GM12878 (cell line): Measurements from ENCODE around the gene NDST3. TPM values are rescaled to one million over a fixed set of nuclear protein-coding genes. Genes with fewer than 3 reads are reported as not detected.

Source experiments
- ATAC-seq: fragments of 200-7000 bp; cut with Tn5 transposase; 3 replicates; pipeline ENCODE4 v1.9.1; 2020; ENCODE audit warnings: mild to moderate bottlenecking, moderate library complexity
- BruUV-seq: library from RNA; stranded (reverse); fragments of 400-500 nt; replicated peaks from 2 replicates; lab custom pipeline; 2021; lab: Mats Ljungman, UMichigan
- CTCF ChIA-PET: fragments of 300-600 bp; sonication (Branson Sonifier 250); formaldehyde crosslinking; extraction: SDS; loops from one replicate; lab custom pipeline; 2021; ENCODE audit warnings: inconsistent platforms; lab: Yijun Ruan, JAX
- POLR2A ChIA-PET: fragments of 350-600 bp; formaldehyde crosslinking; extraction: SDS; loops from one replicate; lab custom pipeline; 2021; ENCODE audit warnings: inconsistent platforms; lab: Charles Lee
- RAD21 ChIA-PET: fragments of 300-600 bp; sonication (Branson Sonifier 250); formaldehyde crosslinking; loops from one replicate; lab custom pipeline; 2023; ENCODE audit warnings: antibody characterized with exemption; ENCODE audit not compliant: unreplicated experiment; lab: Charles Lee
- SMC1A ChIA-PET: fragments of 300-600 bp; sonication (Branson Sonifier 250); formaldehyde crosslinking; loops from one replicate; lab custom pipeline; 2023; ENCODE audit not compliant: unreplicated experiment, uncharacterized antibody; lab: Charles Lee
- DNase-seq: peaks from one replicate; pipeline ENCODE4 v3.0.0-alpha.2; 2011; ENCODE audit warnings: low read depth, low spot score
- FAIRE-seq: peaks from 3 replicates; lab custom pipeline; 2011; peaks lifted over from hg19 to GRCh38; lab: Jason Lieb, UNC
- H2AFZ ChIP-seq: 2 replicates; pipeline ENCODE4 v1.6.0; 2011; ENCODE audit warnings: low read depth, low read length, control low read depth; ENCODE audit not compliant: control insufficient read depth
- H3K27ac ChIP-seq: 2 replicates; pipeline ENCODE4 v1.5.1; 2011; ENCODE audit warnings: control low read depth; ENCODE audit not compliant: control insufficient read depth, insufficient read depth
- H3K27me3 ChIP-seq, 2 experiments: replicated peaks in 1 of 2; 2 replicates each; pipeline versions ENCODE4 v1.6.0 to v1.6.1; 2011; ENCODE audit warnings: low read length in 1 of 2; ENCODE audit not compliant: control insufficient read depth in 2 of 2, insufficient read depth in 2 of 2
- H3K36me3 ChIP-seq, 2 experiments: 2 replicates each; pipeline ENCODE4 v1.5.1; 2011; ENCODE audit warnings: low read length in 1 of 2; ENCODE audit not compliant: control insufficient read depth in 2 of 2, insufficient read depth in 2 of 2
- H3K4me1 ChIP-seq: 2 replicates; pipeline ENCODE4 v1.6.1; 2011; ENCODE audit warnings: mild to moderate bottlenecking, low read length, moderate library complexity, mixed read lengths; ENCODE audit not compliant: control insufficient read depth, insufficient read depth
- H3K4me2 ChIP-seq: 2 replicates; pipeline ENCODE4 v1.6.0; 2011; ENCODE audit warnings: control low read depth; ENCODE audit not compliant: control insufficient read depth, insufficient read depth
- H3K4me3 ChIP-seq: fragments of 200-600 bp; sonication (generic); 2 replicates; pipeline ENCODE4 v1.5.1; 2016
- H3K79me2 ChIP-seq: 2 replicates; pipeline ENCODE4 v1.6.0; 2011; ENCODE audit warnings: low read length; ENCODE audit not compliant: control insufficient read depth, insufficient read depth
- H3K9ac ChIP-seq: 2 replicates; pipeline ENCODE4 v1.8.0; 2011; ENCODE audit warnings: low read length, control low read depth, mixed read lengths; ENCODE audit not compliant: control insufficient read depth, insufficient read depth
- H3K9me3 ChIP-seq: replicated peaks from 3 replicates; pipeline ENCODE4 v1.5.1; 2011; ENCODE audit warnings: mild to moderate bottlenecking, low read length; ENCODE audit not compliant: control insufficient read depth, insufficient read depth
- H4K20me1 ChIP-seq: 2 replicates; pipeline ENCODE4 v1.6.0; 2011; ENCODE audit not compliant: control insufficient read depth, insufficient read depth
- CBFB ChIP-seq: IDR thresholded peaks from 2 replicates; pipeline ENCODE4 v1.6.1; 2016; ENCODE audit warnings: antibody characterized with exemption, low read depth
- CREB1 ChIP-seq: IDR thresholded peaks from 2 replicates; pipeline ENCODE4 v1.6.1; 2012; ENCODE audit warnings: low read depth, mild to moderate bottlenecking, inconsistent platforms
- ETV6 ChIP-seq, 2 experiments: fragments of 450-650 bp in 1 of 2; IDR thresholded peaks in 1 of 2; conservative IDR thresholded peaks in 1 of 2; 2 replicates each; pipeline ENCODE4 v1.6.1; 2014; ENCODE audit warnings: antibody characterized with exemption in 1 of 2, borderline replicate concordance in 1 of 2, low read depth in 1 of 2, mild to moderate bottlenecking in 1 of 2, moderate library complexity in 1 of 2
- FOXK2 ChIP-seq: fragments of 450-650 bp; IDR thresholded peaks from 2 replicates; pipeline ENCODE4 v1.6.1; 2017; ENCODE audit warnings: mild to moderate bottlenecking, moderate library complexity
- KDM1A ChIP-seq: fragments of 200-600 bp; sonication (generic); IDR thresholded peaks from 2 replicates; pipeline ENCODE4 v1.6.1; 2016; ENCODE audit warnings: borderline replicate concordance
- USF2 ChIP-seq: IDR thresholded peaks from 2 replicates; pipeline ENCODE4 v1.6.1; 2011; ENCODE audit warnings: low read depth, low read length, improper control_type of control experiment, borderline replicate concordance
- WRNIP1 ChIP-seq: IDR thresholded peaks from 2 replicates; pipeline ENCODE4 v1.6.1; 2011; ENCODE audit warnings: low read depth, low read length, improper control_type of control experiment, borderline replicate concordance
- ZBTB11 ChIP-seq: fragments of 450-650 bp; formaldehyde crosslinking; IDR thresholded peaks from 2 replicates; pipeline ENCODE4 v1.5.0; 2022; ENCODE audit warnings: mild to moderate bottlenecking, missing genetic modification characterization
- WGBS: methylation state at CpG from one replicate; pipeline ENCODE4 v1.1.6; 2016; ENCODE audit warnings: low lambda C conversion rate; ENCODE audit not compliant: insufficient replicate concordance, insufficient coverage; ENCODE audit errors: missing lambda C conversion rate; 5-methylcytosine and 5-hydroxymethylcytosine counted together
- in situ Hi-C: fragments of 300-500 bp; cut with MboI; formaldehyde crosslinking; loops from 9 replicates; pipeline ENCODE4 v1.14.3; 2018; ENCODE audit warnings: mixed read lengths
- intact Hi-C: fragments of 100-400 bp; cut with micrococcal nuclease; formaldehyde crosslinking; loops from one replicate; pipeline ENCODE4 v1.14.2; 2022; ENCODE audit not compliant: unreplicated experiment
- polyA plus RNA-seq, 11 experiments: library from polyadenylated mRNA; depleted of rRNA in 4 of 11; unstranded in 6 of 11; stranded (reverse) in 5 of 11; fragments of >200 nt; fragmentation: Nextera tagmentation in 4 of 11; fragmentation: Illumina TruSeq in 1 of 11; extraction: Ambion mirVana in 4 of 11; extraction: Trizol in 1 of 11; gene quantifications; 1 replicate in 1 of 11; 2 replicates in 10 of 11; pipeline versions ENCODE4 v1.2.1 to v1.2.3, GENCODE V29; 2011 to 2016; ENCODE audit warnings: inconsistent platforms in 2 of 11, missing spikeins in 2 of 11, low read depth in 1 of 11
- total RNA-seq, 4 experiments: library from RNA; depleted of rRNA in 3 of 4; stranded (reverse); fragments of >200 nt in 3 of 4; fragmentation: Illumina TruSeq in 1 of 4; extraction: Trizol in 1 of 4; gene quantifications; 2 replicates each; pipeline versions ENCODE4 v1.2.1 to v1.2.3, GENCODE V29; 2013 to 2021

Gene NDST3
- total and polyA plus RNA-seq, 10 of the 15 experiments (the other 5 are each of a cell fraction or from before 2014, with no cell fraction given) = 0.03 TPM; not detected in 8

GRCh38 chr4:118085700-118086099 lies 51.4 kb downstream of the NDST3 start:
- ChIA-PET RAD21 (no interaction called here), POLR2A (no interaction called here), CTCF (interaction anchor here (1.2 to 1.5 kb wide), 2 partner anchors 9 to 11 kb away, joined by 3 to 5 read pairs; no protein-coding TSS in a partner anchor), SMC1A (interaction anchor here (1.5 kb wide), 1 partner anchor 24 kb away, joined by 3 read pairs; no protein-coding TSS in a partner anchor)
- intact Hi-C loops (no loop called here), in situ Hi-C loops (no loop called here)
- Histone ChIP-seq H3K9ac (no peak overlapping the region), H3K9me3 (no peaks in the 10 kb centered on the region), H3K4me1 (no peaks in the 10 kb centered on the region), H3K4me3 (no peak overlapping the region), H3K36me3 (no peaks in the 10 kb centered on the region), H3K27me3 (no peaks in the 10 kb centered on the region), H4K20me1 (no peaks in the 10 kb centered on the region), H3K27ac (no peak overlapping the region)
- BruUV-seq = no TSS peak
- DNase-seq = no peak
- no peak for FAIRE-seq
- TF ChIP-seq USF2 (no peak), WRNIP1 (no peak), CREB1 (no peak), FOXK2 (no peak)
- TF ChIP-seq, all 136 proteins: peak for 0
- 62% methylated on average over 4 of the region's 4 CpGs for WGBS
- H3K4me2 ChIP-seq = no peak overlapping the region
- no peak overlapping the region for H2AFZ ChIP-seq
- H3K79me2 ChIP-seq = no peaks in the 10 kb centered on the region
- ATAC-seq = no peak

GRCh38 chr4:118086344-118086743 lies 52.1 kb downstream of the NDST3 start:
- ChIA-PET SMC1A (interaction anchor here (1.5 kb wide), 1 partner anchor 23 kb away, joined by 3 read pairs; no protein-coding TSS in a partner anchor), CTCF (interaction anchor here (1.2 to 1.5 kb wide), 2 partner anchors 10 kb away, joined by 3 to 5 read pairs; no protein-coding TSS in a partner anchor), POLR2A (no interaction called here), RAD21 (no interaction called here)
- no peak for TF ChIP-seq ETV6 (conservative IDR thresholded peaks at IDR 0.05 in 1 of 2, IDR thresholded peaks at IDR 0.05 in 1 of 2; ENCODE audit: borderline replicate concordance in 1 of 2, low read depth in 1 of 2)
- TF ChIP-seq CBFB = no peak
- TF ChIP-seq KDM1A = no peak
- TF ChIP-seq ZBTB11 (CRISPR knock-in tag) = no peak
- DNase-seq (no peak), FAIRE-seq (no peak), ATAC-seq (no peak)
- Histone ChIP-seq H3K36me3 (no peaks in the 10 kb centered on the region), H3K79me2 (no peaks in the 10 kb centered on the region), H3K9ac (no peak overlapping the region), H3K4me2 (no peak overlapping the region), H3K4me1 (no peaks in the 10 kb centered on the region), H3K9me3 (no peaks in the 10 kb centered on the region), H4K20me1 (no peaks in the 10 kb centered on the region), H3K27ac (no peak overlapping the region), H3K4me3 (no peak overlapping the region), H3K27me3 (no peaks in the 10 kb centered on the region), H2AFZ (no peak overlapping the region)
- intact Hi-C loops = no loop called here
- in situ Hi-C loops = no loop called here
- WGBS = 3% methylated on average over 3 of the region's 3 CpGs
- BruUV-seq = no TSS peak
